Measurements from ENCODE around the gene HRNR. TPM values are rescaled to one million over a fixed set of nuclear protein-coding genes. Genes with fewer than 3 reads are reported as not detected.

HRNR gene
- polyA plus RNA-seq, 1 of the 3 experiments (the other 2 are of a cell fraction) = not detected

- no peak for DNase-seq
- Histone ChIP-seq H3K4me3 (ENCODE audit: low read depth in 2 of 2, low read length in 1 of 2) (no peak overlapping the region), H3K27ac (ENCODE audit: low read depth in 2 of 2, low read length in 1 of 2) (no peak overlapping the region), H3F3A (replicated peaks; ENCODE audit: insufficient read depth) (no peaks in the 10 kb centered on the region), H3K4me2 (no peak overlapping the region), H3K27me3 (ENCODE audit: insufficient read depth) (no peaks in the 10 kb centered on the region), H4K20me1 (ENCODE audit: insufficient read depth) (no peaks in the 10 kb centered on the region), H3K9me2 (no peaks in the 10 kb centered on the region), H2AFZ (ENCODE audit: low read depth) (no peak overlapping the region), H3K36me3 (replicated peaks in 1 of 2; ENCODE audit: control insufficient read depth in 1 of 2, insufficient read depth in 2 of 2, low read length in 1 of 2) (no peaks in the 10 kb centered on the region), H3K79me2 (ENCODE audit: insufficient read depth) (no peaks in the 10 kb centered on the region), H3K9me3 (no peaks in the 10 kb centered on the region), H3K9ac (no peak overlapping the region), H3K4me1 (ENCODE audit: control insufficient read depth in 1 of 2, insufficient read depth in 2 of 2, low read depth in 1 of 2, low read length in 1 of 2) (no peaks in the 10 kb centered on the region)
- ChIA-PET POLR2A (no interaction called here), CTCF (no interaction called here)
- 9% methylated on average over 2 of the region's 2 CpGs for WGBS (ENCODE audit: low lambda C conversion rate)
- no peak for TF ChIP-seq CTCF (IDR thresholded peaks at IDR 0.05)
- TF ChIP-seq ZBTB33 (IDR thresholded peaks at IDR 0.05; ENCODE audit: borderline replicate concordance, low read depth) = no peak
- TF ChIP-seq FOSL2 (IDR thresholded peaks at IDR 0.05; ENCODE audit: borderline replicate concordance, low read depth) = no peak
- TF ChIP-seq GABPA (IDR thresholded peaks at IDR 0.05; ENCODE audit: low read depth) = no peak
Measured at GRCh38 chr1:152251391-152251790, 27.4 kb upstream of the HRNR start.

GRCh38 chr1:152247316-152247715 is 23.3 kb upstream of the HRNR start:
- no peaks in the 10 kb centered on the region for H4K20me1 ChIP-seq (ENCODE audit: insufficient read depth)
- TF ChIP-seq GABPA (IDR thresholded peaks at IDR 0.05; ENCODE audit: low read depth) (no peak), SIN3A (IDR thresholded peaks at IDR 0.05; ENCODE audit: borderline replicate concordance, low read depth, low read length) (no peak), IRF3 (IDR thresholded peaks at IDR 0.05; ENCODE audit: low read depth, low read length) (no peak)
- no peaks in the 10 kb centered on the region for H3K9me3 ChIP-seq
- WGBS (ENCODE audit: low lambda C conversion rate) = 0% methylated on average over 1 of the region's 1 CpG
- H3K9ac ChIP-seq = no peak overlapping the region
- no peaks in the 10 kb centered on the region for H3K27me3 ChIP-seq (ENCODE audit: insufficient read depth)
- no peak overlapping the region for H3K4me2 ChIP-seq
- no peaks in the 10 kb centered on the region for H3K9me2 ChIP-seq
- DNase-seq = no peak
- H3F3A ChIP-seq (replicated peaks; ENCODE audit: insufficient read depth) = no peaks in the 10 kb centered on the region
- no peaks in the 10 kb centered on the region for H3K79me2 ChIP-seq (ENCODE audit: insufficient read depth)
- POLR2A ChIA-PET = no interaction called here
- no peak overlapping the region for H2AFZ ChIP-seq (ENCODE audit: low read depth)
- H3K4me3 ChIP-seq (ENCODE audit: low read depth in 2 of 2, low read length in 1 of 2) = no peak overlapping the region
- no peaks in the 10 kb centered on the region for H3K4me1 ChIP-seq (ENCODE audit: control insufficient read depth in 1 of 2, insufficient read depth in 2 of 2, low read depth in 1 of 2, low read length in 1 of 2)
- no peaks in the 10 kb centered on the region for H3K36me3 ChIP-seq (replicated peaks in 1 of 2; ENCODE audit: control insufficient read depth in 1 of 2, insufficient read depth in 2 of 2, low read length in 1 of 2)
- CTCF ChIA-PET = no interaction called here
- H3K27ac ChIP-seq (ENCODE audit: low read depth in 2 of 2, low read length in 1 of 2) = no peak overlapping the region

All from SK-N-SH (cell line).